ENCODE measurements around the gene GRIP2.
"Not testable (repeated sequence)": the region's sequence is repeated elsewhere in the genome, so short reads cannot be mapped to it uniquely, and the experiment has no call there.

Gene GRIP2

GRCh38 chr3:14516738-14517345 is 23.3 kb downstream of the GRIP2 start:
- Histone ChIP-seq H3K4me2 (ENCODE audit: low read length) (no peak overlapping the region), H3K36me3 (ENCODE audit: control insufficient read depth, insufficient read depth, low read length) (no peaks in the 10 kb centered on the region), H3K79me2 (no peaks in the 10 kb centered on the region), H3K4me1 (no peaks in the 10 kb centered on the region), H2AFZ (no peak overlapping the region), H3K9ac (no peak overlapping the region), H3K4me3 (ENCODE audit: low read depth, low read length) (no peak overlapping the region), H3K9me3 (ENCODE audit: control insufficient read depth, low read length) (no peaks in the 10 kb centered on the region), H3K27ac (no peak overlapping the region), H3K27me3 (ENCODE audit: control insufficient read depth, insufficient read depth, low read length) (no peaks in the 10 kb centered on the region)
- no peak for TF ChIP-seq CTCF (IDR thresholded peaks at IDR 0.05)

GRCh38 chr3:14515526-14515925 is 24.6 kb downstream of the GRIP2 start:
- not testable (repeated sequence) for H3K36me3 ChIP-seq (ENCODE audit: control insufficient read depth, insufficient read depth, low read length); H3K9me3 ChIP-seq (ENCODE audit: control insufficient read depth, low read length); H3K4me1 ChIP-seq; H3K4me3 ChIP-seq (ENCODE audit: low read depth, low read length); H2AFZ ChIP-seq; H3K9ac ChIP-seq; H3K79me2 ChIP-seq; H3K4me2 ChIP-seq (ENCODE audit: low read length); H3K27ac ChIP-seq; H3K27me3 ChIP-seq (ENCODE audit: control insufficient read depth, insufficient read depth, low read length)

GRCh38 chr3:14514323-14514720 is 25.8 kb downstream of the GRIP2 start:
- Histone ChIP-seq H3K79me2 (no peaks in the 10 kb centered on the region), H3K4me2 (ENCODE audit: low read length) (no peak overlapping the region), H3K36me3 (ENCODE audit: control insufficient read depth, insufficient read depth, low read length) (no peaks in the 10 kb centered on the region), H3K4me3 (ENCODE audit: low read depth, low read length) (no peak overlapping the region), H3K27me3 (ENCODE audit: control insufficient read depth, insufficient read depth, low read length) (no peaks in the 10 kb centered on the region), H3K4me1 (no peaks in the 10 kb centered on the region), H3K9me3 (ENCODE audit: control insufficient read depth, low read length) (no peaks in the 10 kb centered on the region), H3K27ac (no peak overlapping the region), H3K9ac (no peak overlapping the region), H2AFZ (no peak overlapping the region)
- TF ChIP-seq CTCF (IDR thresholded peaks at IDR 0.05) = no peak

GRCh38 chr3:14513566-14514322 is 26.4 kb downstream of the GRIP2 start:
- H3K9me3 ChIP-seq (ENCODE audit: control insufficient read depth, low read length) = no peaks in the 10 kb centered on the region

GRCh38 chr3:14512942-14513327 is 27.2 kb downstream of the GRIP2 start:
- TF ChIP-seq CTCF (IDR thresholded peaks at IDR 0.05) = no peak
- H3K27me3 ChIP-seq (ENCODE audit: control insufficient read depth, insufficient read depth, low read length) = no peaks in the 10 kb centered on the region
- H3K9ac ChIP-seq = no peak overlapping the region
- H2AFZ ChIP-seq = no peak overlapping the region
- no peaks in the 10 kb centered on the region for H3K36me3 ChIP-seq (ENCODE audit: control insufficient read depth, insufficient read depth, low read length)
- H3K79me2 ChIP-seq = no peaks in the 10 kb centered on the region
- no peak overlapping the region for H3K4me3 ChIP-seq (ENCODE audit: low read depth, low read length)
- H3K4me2 ChIP-seq (ENCODE audit: low read length) = no peak overlapping the region
- H3K9me3 ChIP-seq (ENCODE audit: control insufficient read depth, low read length) = no peaks in the 10 kb centered on the region
- no peak overlapping the region for H3K27ac ChIP-seq
- H3K4me1 ChIP-seq = peaks cover 2% of the 10 kb centered on the region

More at GRCh38 chr3:14513566-14514322, 26.4 kb downstream of the GRIP2 start:
- TF ChIP-seq CTCF (IDR thresholded peaks at IDR 0.05) = no peak
- no peak overlapping the region for H3K4me2 ChIP-seq (ENCODE audit: low read length)
- H3K79me2 ChIP-seq = no peaks in the 10 kb centered on the region
- no peak overlapping the region for H2AFZ ChIP-seq
- no peaks in the 10 kb centered on the region for H3K27me3 ChIP-seq (ENCODE audit: control insufficient read depth, insufficient read depth, low read length)
- H3K36me3 ChIP-seq (ENCODE audit: control insufficient read depth, insufficient read depth, low read length) = no peaks in the 10 kb centered on the region
- H3K4me3 ChIP-seq (ENCODE audit: low read depth, low read length) = no peak overlapping the region
- peaks cover under 1% of the 10 kb centered on the region for H3K4me1 ChIP-seq
- H3K27ac ChIP-seq = no peak overlapping the region
- H3K9ac ChIP-seq = no peak overlapping the region
